ENCODE data around the gene GAS2. TPM values are rescaled to one million over a fixed set of nuclear protein-coding genes. Genes with fewer than 3 reads are reported as not detected.

GAS2 gene
- total and polyA plus RNA-seq, 9 of the 15 experiments (the other 6 are each of a cell fraction or from before 2014, with no cell fraction given), result 0.77 to 1.9 (median 1.1) TPM

GRCh38 chr11:22787551-22788162, 121.2 kb downstream of the GAS2 start (continued):
- TF ChIP-seq REST (IDR thresholded peaks at IDR 0.05; ENCODE audit: borderline replicate concordance) (peak; percentile 59; the same call in 1 of the 2 replicates), REST (CRISPR knock-in tag; IDR thresholded peaks at IDR 0.05; ENCODE audit: low read depth) (no peak), RCOR1 (IDR thresholded peaks at IDR 0.05; ENCODE audit: borderline replicate concordance in 1 of 2, low read depth in 2 of 2, low read length in 2 of 2) (no peak), NFE2 (IDR thresholded peaks at IDR 0.05; ENCODE audit: low read depth) (no peak), RAD21 (CRISPR knock-in tag; conservative IDR thresholded peaks at IDR 0.05 in 1 of 2, IDR thresholded peaks at IDR 0.05 in 1 of 2) (peak; percentile 69 to 89), SMC3 (conservative IDR thresholded peaks at IDR 0.05; ENCODE audit: insufficient read depth, low read depth, low read length) (peak; percentile 55), ZBED1 (IDR thresholded peaks at IDR 0.05) (no peak), EGR1 (conservative IDR thresholded peaks at IDR 0.05) (peak; percentile 65), ETV1 (tag; conservative IDR thresholded peaks at IDR 0.05; ENCODE audit: low read depth) (no peak), STAT6 (CRISPR knock-in tag; IDR thresholded peaks at IDR 0.05) (no peak), ZFP91 (CRISPR knock-in tag; IDR thresholded peaks at IDR 0.05) (no peak), ZNF436 (CRISPR knock-in tag; IDR thresholded peaks at IDR 0.05) (no peak), FOS (IDR thresholded peaks at IDR 0.05; ENCODE audit: extremely low read depth, insufficient read length) (no peak)

Data from K562 (cell line).